HepG2 (cell line): ENCODE results near the gene EPB41L2. TPM values are rescaled to one million over a fixed set of nuclear protein-coding genes. Genes with fewer than 3 reads are reported as not detected.

ENCODE experiments used
- ATAC-seq: fragments of 200-7000 bp; cut with Tn5 transposase; 3 replicates; pipeline ENCODE4 v1.9.1; 2020; ENCODE audit warnings: mild to moderate bottlenecking, moderate library complexity
- BruUV-seq: library from RNA; stranded (reverse); fragments of 400-500 nt; replicated peaks from 2 replicates; lab custom pipeline; 2021; lab: Mats Ljungman, UMichigan
- CTCF ChIA-PET: fragments of 300-600 bp; formaldehyde crosslinking; extraction: SDS; loops from one replicate; lab custom pipeline; 2021; ENCODE audit warnings: low total read pairs, inconsistent platforms, low intra/inter-chr PET ratio; lab: Yijun Ruan, JAX
- POLR2A ChIA-PET: fragments of 350-600 bp; sonication (Branson Sonifier 250); formaldehyde crosslinking; loops from one replicate; lab custom pipeline; 2020; ENCODE audit warnings: antibody characterized with exemption, inconsistent platforms; lab: Yijun Ruan, JAX
- DNase-seq: peaks from one replicate; pipeline ENCODE4 v3.0.0-alpha.2; 2015; ENCODE audit warnings: low spot score
- FAIRE-seq: peaks from 3 replicates; lab custom pipeline; 2011; peaks lifted over from hg19 to GRCh38; lab: Jason Lieb, UNC
- H2AFZ ChIP-seq: one replicate; pipeline ENCODE4 v1.6.1; 2011; ENCODE audit warnings: low read length, inconsistent platforms
- H3K27ac ChIP-seq: fragments of 300-600 bp; 3 replicates; pipeline ENCODE4 v1.8.0; 2011; ENCODE audit warnings: mixed run types, mild to moderate bottlenecking, mixed read lengths, low read length, inconsistent platforms; ENCODE audit not compliant: insufficient read depth; ENCODE audit errors: extremely low read length
- H3K27me3 ChIP-seq, 2 experiments: fragments of 200-600 bp in 1 of 2; 2 replicates in 1 of 2; 3 replicates in 1 of 2; pipeline versions ENCODE4 v1.6.0 to v1.8.0; 2011; ENCODE audit warnings: low read length in 2 of 2, mild to moderate bottlenecking in 2 of 2, moderate library complexity in 2 of 2, inconsistent platforms in 1 of 2; ENCODE audit not compliant: insufficient read depth in 2 of 2, control insufficient read depth in 1 of 2
- H3K36me3 ChIP-seq, 2 experiments: fragments of 200-600 bp in 1 of 2; replicated peaks in 1 of 2; 2 replicates in 1 of 2; 3 replicates in 1 of 2; pipeline versions ENCODE4 v1.5.1 to v1.8.0; 2011; ENCODE audit warnings: low read length in 2 of 2, inconsistent platforms in 1 of 2; ENCODE audit not compliant: insufficient read depth in 2 of 2, control insufficient read depth in 1 of 2
- H3K4me1 ChIP-seq: 2 replicates; pipeline ENCODE4 v1.5.1; 2012; ENCODE audit warnings: low read length, inconsistent platforms; ENCODE audit not compliant: insufficient read depth
- H3K4me2 ChIP-seq: 2 replicates; pipeline ENCODE4 v1.6.0; 2011; ENCODE audit warnings: low read depth, low read length, inconsistent platforms
- H3K4me3 ChIP-seq, 3 experiments: fragments of 200-600 bp in 1 of 3; sonication (generic), shearing (Covaris generic) in 1 of 3; replicated peaks in 1 of 3; 2 replicates each; pipeline ENCODE4 v1.5.1; 2011 to 2016; ENCODE audit warnings: low read length in 3 of 3, inconsistent platforms in 2 of 3, low read depth in 2 of 3, mild to moderate bottlenecking in 2 of 3, control low read depth in 1 of 3, mixed read lengths in 1 of 3; ENCODE audit not compliant: insufficient read depth in 1 of 3
- H3K79me2 ChIP-seq: one replicate; pipeline ENCODE4 v1.6.1; 2011; ENCODE audit warnings: low read length, inconsistent platforms; ENCODE audit not compliant: insufficient read depth
- H3K9ac ChIP-seq: 2 replicates; pipeline ENCODE4 v1.6.0; 2011; ENCODE audit warnings: mild to moderate bottlenecking, low read depth, low read length, inconsistent platforms; ENCODE audit not compliant: insufficient read depth
- H3K9me3 ChIP-seq: 2 replicates; pipeline ENCODE4 v1.5.1; 2012; ENCODE audit warnings: mild to moderate bottlenecking, low read length
- H4K20me1 ChIP-seq: 2 replicates; pipeline ENCODE4 v1.6.0; 2011; ENCODE audit warnings: inconsistent platforms, mild to moderate bottlenecking, low read length, moderate library complexity; ENCODE audit not compliant: insufficient read depth
- BRF2 ChIP-seq: sonication (generic); formaldehyde crosslinking; IDR thresholded peaks from 2 replicates; pipeline ENCODE4 v1.8.1; 2022; ENCODE audit warnings: mild to moderate bottlenecking, missing genetic modification reagents
- HNRNPK ChIP-seq: fragments of 200-400 bp; formaldehyde crosslinking; IDR thresholded peaks from 2 replicates; pipeline ENCODE4 v1.6.1; 2018; ENCODE audit warnings: low read length, low read depth, moderate library complexity, mild to moderate bottlenecking; ENCODE audit not compliant: poor library complexity, severe bottlenecking
- HNRNPUL1 ChIP-seq: fragments of 200-400 bp; formaldehyde crosslinking; IDR thresholded peaks from 2 replicates; pipeline ENCODE4 v1.6.1; 2017; ENCODE audit warnings: low read depth, mild to moderate bottlenecking, low read length, moderate library complexity
- IRF9 ChIP-seq: sonication (generic); formaldehyde crosslinking; IDR thresholded peaks from 2 replicates; pipeline ENCODE4 v1.8.0; 2022; ENCODE audit warnings: missing genetic modification reagents, mild to moderate bottlenecking, borderline replicate concordance
- ISX ChIP-seq: sonication (generic); formaldehyde crosslinking; conservative IDR thresholded peaks from 2 replicates; pipeline ENCODE4 v1.5.0; 2020; ENCODE audit warnings: missing genetic modification reagents
- PHB2 ChIP-seq: fragments of 450-650 bp; IDR thresholded peaks from 2 replicates; pipeline ENCODE4 v1.6.1; 2018; ENCODE audit not compliant: partially characterized antibody
- SKI ChIP-seq: fragments of 450-650 bp; IDR thresholded peaks from one replicate; pipeline ENCODE4 v1.6.1; 2018; ENCODE audit warnings: mild to moderate bottlenecking; ENCODE audit not compliant: partially characterized antibody
- SOX13 ChIP-seq, 3 experiments: fragments of 450-650 bp in 1 of 3; sonication (generic) in 1 of 3; formaldehyde crosslinking in 1 of 3; IDR thresholded peaks in 2 of 3; conservative IDR thresholded peaks in 1 of 3; 2 replicates each; pipeline versions ENCODE4 v1.5.0 to v1.6.1; 2016 to 2020; ENCODE audit warnings: antibody characterized with exemption in 1 of 3, mild to moderate bottlenecking in 1 of 3, missing compliant biosample characterization in 1 of 3, missing genetic modification reagents in 1 of 3, moderate library complexity in 1 of 3
- TCF7L2 ChIP-seq: IDR thresholded peaks from 2 replicates; pipeline ENCODE4 v1.6.1; 2011; ENCODE audit warnings: mild to moderate bottlenecking, low read depth, low read length, moderate library complexity
- ZBTB8A ChIP-seq: sonication (generic); formaldehyde crosslinking; IDR thresholded peaks from 2 replicates; pipeline ENCODE4 v1.4.0; 2020; ENCODE audit warnings: mild to moderate bottlenecking, low read depth, missing genetic modification reagents, borderline replicate concordance
- ZNF234 ChIP-seq: sonication (generic); formaldehyde crosslinking; conservative IDR thresholded peaks from 2 replicates; pipeline ENCODE4 v1.5.1; 2020; ENCODE audit warnings: mild to moderate bottlenecking, missing genetic modification reagents
- ZNF317 ChIP-seq: sonication (generic); formaldehyde crosslinking; IDR thresholded peaks from 2 replicates; pipeline ENCODE4 v1.5.0; 2020; ENCODE audit warnings: mild to moderate bottlenecking, missing genetic modification reagents
- WGBS: methylation state at CpG from one replicate; pipeline ENCODE4 v1.1.6; 2017; ENCODE audit warnings: low lambda C conversion rate; 5-methylcytosine and 5-hydroxymethylcytosine counted together
- in situ Hi-C: cut with HindIII; loops from 2 replicates; pipeline ENCODE4 v1.10.0; 2017; ENCODE audit warnings: low pct_unique_long_range_greater_than_20kb; ENCODE audit not compliant: extremely low pct_ligation_motif_present
- intact Hi-C: fragments of 100-400 bp; cut with micrococcal nuclease; formaldehyde crosslinking; loops from one replicate; pipeline ENCODE4 v1.10.0; 2022; ENCODE audit not compliant: unreplicated experiment
- polyA plus RNA-seq, 8 experiments: library from polyadenylated mRNA; depleted of rRNA in 3 of 8; stranded (reverse) in 7 of 8; unstranded in 1 of 8; fragments of >200 nt; fragmentation: Illumina TruSeq in 4 of 8; extraction: Trizol in 4 of 8; gene quantifications; 2 replicates each; pipeline versions ENCODE4 v1.2.1 to v1.2.3, GENCODE V29; 2011 to 2016; ENCODE audit warnings: low read depth in 4 of 8, missing spikeins in 1 of 8, mixed read lengths in 1 of 8; ENCODE audit not compliant: insufficient read depth in 1 of 8
- total RNA-seq, 5 experiments: library from RNA; depleted of rRNA; stranded (reverse); fragments of >200 nt; fragmentation: Illumina TruSeq; extraction: Trizol; gene quantifications; 2 replicates each; pipeline ENCODE4 v1.2.3, GENCODE V29; 2016; ENCODE audit warnings: low read depth in 1 of 5
- TF ChIP-seq, protein P1 (sequence below): sonication (generic); formaldehyde crosslinking; IDR thresholded peaks from 2 replicates; pipeline ENCODE4 v1.8.0; 2022; ENCODE audit warnings: mild to moderate bottlenecking, missing genetic modification reagents; ENCODE audit not compliant: insufficient replicate concordance
- TF ChIP-seq, protein P2 (sequence below): IDR thresholded peaks from 2 replicates; pipeline ENCODE4 v1.6.1; 2018; ENCODE audit warnings: missing genetic modification reagents, mild to moderate bottlenecking, missing compliant biosample characterization
- TF ChIP-seq, protein P3 (sequence below): sonication (generic); formaldehyde crosslinking; IDR thresholded peaks from 2 replicates; pipeline ENCODE4 v1.4.0; 2020; ENCODE audit warnings: missing genetic modification reagents

Gene EPB41L2
- total and polyA plus RNA-seq, 2 of the 13 experiments (the other 11 are each of a cell fraction or from before 2014, with no cell fraction given) = 41.7 to 56.4 TPM

DNA sequence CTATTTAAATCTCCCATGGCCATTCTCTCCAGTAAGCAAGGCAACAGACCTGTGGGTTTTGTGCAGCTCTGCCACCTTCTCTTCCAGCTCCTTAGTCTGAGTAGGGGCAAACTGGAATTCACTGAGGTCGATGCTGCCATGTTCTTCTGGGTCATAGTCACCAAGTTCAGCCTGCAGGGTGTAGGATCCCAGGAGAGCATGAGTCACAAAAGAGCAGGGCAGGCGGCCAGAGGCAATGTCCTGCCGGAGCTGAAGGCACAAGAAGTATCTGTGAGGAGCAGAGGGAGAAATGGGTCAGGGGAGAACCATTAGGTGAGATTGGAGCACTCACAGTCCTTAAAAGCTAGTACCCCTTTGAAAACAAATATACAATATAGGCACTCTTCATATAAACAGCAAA is 162.1 kb downstream of the EPB41L2 start:
- H4K20me1 ChIP-seq = no peaks in the 10 kb centered on the region
- BruUV-seq = no TSS peak
- no peak for ATAC-seq
- intact Hi-C loops = no loop called here
- no peaks in the 10 kb centered on the region for H3K9me3 ChIP-seq
- H3K9ac ChIP-seq = no peak overlapping the region
- ChIA-PET POLR2A (interaction anchor here (0.9 kb wide), 1 partner anchor 10 kb away, joined by 3 read pairs; no protein-coding TSS in a partner anchor), CTCF (no interaction called here)
- no peak overlapping the region for H3K4me3 ChIP-seq
- H3K4me2 ChIP-seq = no peak overlapping the region
- no peaks in the 10 kb centered on the region for H3K79me2 ChIP-seq
- no peaks in the 10 kb centered on the region for H3K4me1 ChIP-seq
- no peak for DNase-seq
- H3K27me3 ChIP-seq = no peaks in the 10 kb centered on the region
- H3K27ac ChIP-seq = no peak overlapping the region
- peaks cover 18 to 27% of the 10 kb centered on the region in 2 experiments for H3K36me3 ChIP-seq
- in situ Hi-C loops = no loop called here
- 100% methylated on average over 3 of the region's 3 CpGs for WGBS
- FAIRE-seq = no peak
- no peak overlapping the region for H2AFZ ChIP-seq
- TF ChIP-seq ISX (no peak), SKI (no peak), SOX13 (IDR thresholded peaks at IDR 0.05) (no peak), SOX13 (CRISPR knock-in tag; conservative IDR thresholded peaks at IDR 0.05 in 1 of 2, IDR thresholded peaks at IDR 0.05 in 1 of 2) (no peak), ZBTB8A (CRISPR knock-in tag) (no peak), ZNF234 (no peak), HNRNPUL1 (no peak), IRF9 (no peak), PHB2 (no peak), BRF2 (CRISPR knock-in tag) (no peak), TCF7L2 (no peak), ZNF317 (no peak), HNRNPK (no peak)
- TF ChIP-seq, protein P1, sequence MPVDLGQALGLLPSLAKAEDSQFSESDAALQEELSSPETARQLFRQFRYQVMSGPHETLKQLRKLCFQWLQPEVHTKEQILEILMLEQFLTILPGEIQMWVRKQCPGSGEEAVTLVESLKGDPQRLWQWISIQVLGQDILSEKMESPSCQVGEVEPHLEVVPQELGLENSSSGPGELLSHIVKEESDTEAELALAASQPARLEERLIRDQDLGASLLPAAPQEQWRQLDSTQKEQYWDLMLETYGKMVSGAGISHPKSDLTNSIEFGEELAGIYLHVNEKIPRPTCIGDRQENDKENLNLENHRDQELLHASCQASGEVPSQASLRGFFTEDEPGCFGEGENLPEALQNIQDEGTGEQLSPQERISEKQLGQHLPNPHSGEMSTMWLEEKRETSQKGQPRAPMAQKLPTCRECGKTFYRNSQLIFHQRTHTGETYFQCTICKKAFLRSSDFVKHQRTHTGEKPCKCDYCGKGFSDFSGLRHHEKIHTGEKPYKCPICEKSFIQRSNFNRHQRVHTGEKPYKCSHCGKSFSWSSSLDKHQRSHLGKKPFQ = no peak
- TF ChIP-seq, protein P2, sequence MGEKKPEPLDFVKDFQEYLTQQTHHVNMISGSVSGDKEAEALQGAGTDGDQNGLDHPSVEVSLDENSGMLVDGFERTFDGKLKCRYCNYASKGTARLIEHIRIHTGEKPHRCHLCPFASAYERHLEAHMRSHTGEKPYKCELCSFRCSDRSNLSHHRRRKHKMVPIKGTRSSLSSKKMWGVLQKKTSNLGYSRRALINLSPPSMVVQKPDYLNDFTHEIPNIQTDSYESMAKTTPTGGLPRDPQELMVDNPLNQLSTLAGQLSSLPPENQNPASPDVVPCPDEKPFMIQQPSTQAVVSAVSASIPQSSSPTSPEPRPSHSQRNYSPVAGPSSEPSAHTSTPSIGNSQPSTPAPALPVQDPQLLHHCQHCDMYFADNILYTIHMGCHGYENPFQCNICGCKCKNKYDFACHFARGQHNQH (CRISPR knock-in tag) = no peak
- TF ChIP-seq, protein P3, sequence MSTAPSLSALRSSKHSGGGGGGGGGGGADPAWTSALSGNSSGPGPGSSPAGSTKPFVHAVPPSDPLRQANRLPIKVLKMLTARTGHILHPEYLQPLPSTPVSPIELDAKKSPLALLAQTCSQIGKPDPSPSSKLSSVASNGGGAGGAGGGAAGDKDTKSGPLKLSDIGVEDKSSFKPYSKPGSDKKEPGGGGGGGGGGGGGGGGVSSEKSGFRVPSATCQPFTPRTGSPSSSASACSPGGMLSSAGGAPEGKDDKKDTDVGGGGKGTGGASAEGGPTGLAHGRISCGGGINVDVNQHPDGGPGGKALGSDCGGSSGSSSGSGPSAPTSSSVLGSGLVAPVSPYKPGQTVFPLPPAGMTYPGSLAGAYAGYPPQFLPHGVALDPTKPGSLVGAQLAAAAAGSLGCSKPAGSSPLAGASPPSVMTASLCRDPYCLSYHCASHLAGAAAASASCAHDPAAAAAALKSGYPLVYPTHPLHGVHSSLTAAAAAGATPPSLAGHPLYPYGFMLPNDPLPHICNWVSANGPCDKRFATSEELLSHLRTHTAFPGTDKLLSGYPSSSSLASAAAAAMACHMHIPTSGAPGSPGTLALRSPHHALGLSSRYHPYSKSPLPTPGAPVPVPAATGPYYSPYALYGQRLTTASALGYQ = no peak
